Mucosa of gallbladder (tissue), 1 donor: Measurements from ENCODE around the gene TNPO3. TPM values are rescaled to one million over a fixed set of nuclear protein-coding genes. Genes with fewer than 3 reads are reported as not detected.

Source experiments
- DNase-seq: peaks from one replicate; pipeline ENCODE4 v3.0.0-alpha.2; 2020; ENCODE audit warnings: low spot score
- total RNA-seq: library from RNA; stranded (reverse); gene quantifications from one replicate; pipeline ENCODE4 v1.2.1, GENCODE V29; 2021
- donor health status: DM: no; HTN: no; CAD: no.

TNPO3 gene
- total RNA-seq: 44.0 TPM

- DNase-seq: peak; percentile 93
Measured at GRCh38 chr7:129054438-129055293, at the start of gene TNPO3. TSS of gene TNPO3 (minus strand) at chr7:129055111. CDS start at chr7:129054770, 341 bp downstream.

DNA sequence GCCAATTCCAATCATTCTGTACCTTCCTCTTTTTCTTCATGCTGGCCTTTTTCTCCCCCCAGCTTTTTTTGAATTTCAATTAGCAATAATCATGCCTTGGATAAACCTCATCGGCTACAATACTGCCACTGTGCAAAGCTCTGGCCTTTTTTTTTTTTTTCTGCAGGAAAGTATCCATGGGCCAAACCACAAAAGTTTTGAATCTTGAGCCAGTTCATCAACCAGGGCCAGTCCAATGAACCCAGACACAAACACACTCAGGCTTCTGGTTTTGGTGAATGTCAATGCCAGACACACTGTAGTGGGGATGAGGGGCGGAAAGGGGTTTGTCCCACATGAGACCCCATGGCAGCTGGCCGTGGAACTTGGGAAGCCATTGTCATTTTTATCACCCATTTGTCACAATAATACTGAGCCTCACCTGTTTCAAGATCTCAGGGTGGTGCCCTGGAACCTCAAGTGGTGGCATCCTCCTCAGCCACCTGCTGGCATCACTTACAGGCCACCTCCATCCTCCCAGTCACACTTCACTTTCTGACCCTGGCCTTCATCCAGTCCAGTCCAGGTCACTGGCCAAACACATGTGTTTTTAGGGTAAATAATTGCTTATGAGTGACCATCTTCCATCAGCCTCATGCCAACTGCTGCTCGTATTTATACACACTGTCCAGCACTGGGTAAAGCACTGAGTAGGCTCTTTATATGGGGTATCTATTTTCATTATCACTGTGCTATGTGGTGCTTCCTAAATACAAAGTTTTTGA is 48.8 kb upstream of the TNPO3 start:
- DNase-seq: no peak

DNA sequence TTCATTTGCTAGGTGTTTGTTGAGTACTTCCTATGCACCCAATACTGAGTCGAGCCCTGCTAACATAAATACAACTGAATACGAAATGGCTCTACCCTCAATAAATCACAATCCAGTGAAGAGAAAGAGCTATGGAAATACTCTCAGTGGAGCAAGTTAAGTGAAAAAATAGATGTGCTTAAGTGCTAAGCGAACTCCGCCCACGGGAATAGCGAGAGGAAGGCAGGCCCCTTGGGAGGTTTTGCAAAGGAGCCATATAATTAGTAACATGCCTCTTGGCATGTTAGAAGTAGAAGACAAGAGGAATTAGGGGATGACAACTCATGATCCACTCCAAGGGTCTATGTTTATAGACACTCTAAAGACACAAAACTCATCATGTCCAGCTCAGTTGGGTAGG is 46.8 kb upstream of the TNPO3 start:
- no peak for DNase-seq

- DNase-seq: no peak
Measured at GRCh38 chr7:129100827-129101166, 45.9 kb upstream of the TNPO3 start.

DNA sequence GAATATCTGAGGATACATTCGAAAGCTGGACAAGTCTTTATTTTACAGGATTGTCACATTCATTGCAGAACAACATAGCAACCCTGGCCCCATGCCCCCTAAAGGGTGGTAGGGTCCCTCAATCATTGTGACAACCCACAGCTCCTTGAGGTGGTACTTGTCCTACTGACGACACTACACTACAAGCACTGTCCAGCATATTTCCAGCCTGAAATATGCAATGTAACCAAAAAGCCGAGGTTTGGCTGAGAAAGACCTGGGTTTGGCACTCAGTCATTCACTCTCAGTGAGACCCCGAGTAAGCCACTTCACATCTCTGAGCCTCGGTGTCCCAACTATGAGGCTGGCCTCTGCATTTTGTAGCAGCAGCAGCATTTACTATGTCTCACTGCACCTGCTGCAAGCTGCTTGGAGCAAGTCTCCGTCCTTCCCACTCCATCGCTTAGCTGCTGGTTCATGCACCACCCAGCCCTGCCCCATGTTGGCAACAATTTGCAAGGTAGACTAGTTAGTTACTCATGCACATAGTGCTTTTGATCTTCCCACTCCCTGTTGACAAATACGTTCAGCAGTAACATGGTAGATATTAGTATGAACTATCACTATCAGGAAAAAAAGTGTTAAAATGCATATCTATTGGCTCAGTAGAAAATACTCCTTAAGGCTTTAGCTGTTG is 43.6 kb upstream of the TNPO3 start:
- DNase-seq: no peak

- no peak for DNase-seq
Measured at GRCh38 chr7:129095258-129095657, 40.3 kb upstream of the TNPO3 start.

- DNase-seq: no peak
Measured at GRCh38 chr7:129094501-129094900, 39.6 kb upstream of the TNPO3 start.

- DNase-seq: no peak
Measured at GRCh38 chr7:129093867-129094456, 39.1 kb upstream of the TNPO3 start.

DNA sequence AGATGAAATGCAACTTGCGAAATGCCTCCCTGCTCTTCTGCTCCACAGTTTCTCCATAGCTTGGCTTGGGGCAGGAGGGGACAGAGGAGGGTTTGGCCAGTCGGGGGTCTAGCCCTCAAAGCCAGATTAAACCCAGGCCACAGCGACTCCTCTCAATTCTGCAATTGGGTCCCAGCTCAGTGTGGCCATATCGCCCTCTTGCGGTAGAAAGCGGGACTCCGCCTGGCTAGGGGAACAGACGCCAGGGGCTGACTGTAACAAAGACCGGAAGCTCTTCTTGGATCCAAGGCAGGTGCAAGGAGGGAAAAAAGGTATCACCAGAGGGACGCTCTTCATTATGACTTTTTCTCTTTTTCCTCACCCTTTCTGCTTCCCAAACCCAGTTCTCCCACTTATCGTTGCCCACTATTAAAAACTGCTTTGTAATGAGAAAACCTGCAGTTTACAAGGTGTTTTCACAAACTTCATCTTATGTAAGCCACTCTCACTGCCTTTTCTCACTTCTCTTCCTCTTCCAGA is 36.6 kb upstream of the TNPO3 start:
- DNase-seq: peak; percentile 85

DNA sequence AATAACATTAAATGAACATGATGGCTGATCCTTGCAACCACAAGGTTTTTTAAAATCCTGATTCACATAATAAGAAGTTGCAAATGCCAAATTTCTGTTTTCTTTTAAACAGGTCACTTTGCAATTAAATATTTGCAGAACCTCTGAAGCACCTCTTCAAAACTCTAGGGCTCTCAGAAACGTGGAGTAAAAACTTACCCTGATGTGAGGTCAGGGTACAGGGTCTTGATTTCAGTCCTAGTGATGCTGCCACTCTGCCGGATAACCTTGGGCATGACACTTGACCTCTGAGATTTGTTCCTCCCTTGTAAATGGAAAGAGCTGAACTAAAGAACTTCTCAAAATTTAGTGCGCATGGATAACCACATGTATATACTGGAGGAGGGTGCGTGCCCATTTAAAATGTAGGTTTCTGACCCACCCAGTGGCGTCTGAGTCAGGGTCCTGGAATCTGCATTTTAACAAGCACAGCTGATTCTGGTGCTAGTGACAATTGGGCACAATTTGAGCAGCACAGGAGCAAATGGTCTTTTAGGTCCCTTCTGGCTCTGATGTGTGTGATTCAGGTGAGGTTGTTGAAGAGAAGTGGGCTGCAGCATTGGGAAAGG is 35.5 kb upstream of the TNPO3 start:
- DNase-seq: no peak

DNA sequence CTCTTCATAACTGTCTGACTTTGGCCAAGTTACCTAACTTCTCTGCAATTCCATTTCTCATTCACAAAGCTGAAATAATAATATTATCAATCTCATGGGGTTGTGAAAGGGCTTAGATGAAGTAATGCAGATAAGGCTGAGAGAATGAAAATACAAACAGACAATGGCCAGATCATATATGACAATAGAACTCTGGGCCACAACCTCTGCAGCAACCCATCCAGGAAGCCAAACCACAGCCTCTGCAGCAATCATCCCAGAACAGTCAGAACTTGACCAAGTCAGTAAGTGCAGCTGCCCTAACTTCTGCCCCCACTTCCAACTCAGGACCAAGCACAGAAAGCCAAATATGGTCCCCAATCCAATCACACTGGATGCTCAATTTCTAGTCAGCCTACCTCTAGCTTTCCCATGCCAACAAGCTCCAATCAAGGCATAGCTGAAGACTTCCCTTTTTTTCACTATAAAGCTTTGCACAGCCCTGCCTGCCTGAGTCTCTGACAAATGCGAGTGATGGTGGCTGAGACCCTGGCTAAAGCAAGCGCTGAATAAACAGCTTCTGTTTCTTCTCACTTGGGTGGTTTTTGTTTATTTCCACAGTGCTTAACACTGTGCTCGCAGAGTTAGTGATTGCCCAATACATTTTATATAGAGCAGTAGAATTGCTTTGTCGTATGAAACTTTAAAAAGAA is 34.8 kb upstream of the TNPO3 start:
- DNase-seq: no peak

GRCh38 chr7:129084801-129085551 is 30.1 kb upstream of the TNPO3 start:
- no peak for DNase-seq

GRCh38 chr7:129083525-129083924 is 28.6 kb upstream of the TNPO3 start:
- no peak for DNase-seq

DNA sequence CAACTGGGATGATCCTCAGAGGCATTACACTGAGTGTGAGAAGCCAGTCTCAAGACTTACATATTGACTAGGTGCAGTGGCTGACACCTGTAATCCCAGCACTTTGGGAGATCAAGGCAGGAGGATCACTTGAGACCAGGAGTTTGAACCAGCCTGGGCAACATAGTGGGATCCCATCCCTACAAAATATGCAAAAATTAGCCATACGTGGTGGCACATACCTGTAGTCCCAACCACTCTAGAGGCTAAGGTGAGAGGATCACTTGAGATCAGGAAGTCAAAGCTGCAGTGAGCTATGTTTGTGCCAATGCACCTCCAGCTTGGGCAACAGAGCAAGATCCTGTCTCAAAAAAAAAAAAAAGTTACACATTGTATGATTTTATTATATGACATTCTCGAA is 23.5 kb upstream of the TNPO3 start:
- no peak for DNase-seq

DNA sequence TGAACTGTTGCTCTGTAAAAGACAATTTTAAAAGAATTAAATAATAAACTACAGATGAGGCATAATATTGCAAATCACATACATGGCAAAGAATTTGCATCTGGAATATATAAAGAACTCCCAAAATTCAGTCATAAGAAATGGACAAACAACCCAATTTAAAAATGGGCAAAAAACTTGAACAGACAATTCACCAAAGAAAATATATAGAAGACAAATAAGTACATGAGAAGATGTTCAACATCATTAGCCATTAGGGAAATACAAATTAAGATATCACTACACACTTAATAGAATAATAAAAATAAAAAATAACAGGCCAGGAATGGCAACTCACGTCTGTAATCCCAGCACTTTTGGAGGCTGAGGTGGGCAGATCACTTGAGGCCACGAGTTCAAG is 22.0 kb upstream of the TNPO3 start:
- no peak for DNase-seq

- no peak for DNase-seq
Measured at GRCh38 chr7:129074994-129075393, 20.1 kb upstream of the TNPO3 start.

DNA sequence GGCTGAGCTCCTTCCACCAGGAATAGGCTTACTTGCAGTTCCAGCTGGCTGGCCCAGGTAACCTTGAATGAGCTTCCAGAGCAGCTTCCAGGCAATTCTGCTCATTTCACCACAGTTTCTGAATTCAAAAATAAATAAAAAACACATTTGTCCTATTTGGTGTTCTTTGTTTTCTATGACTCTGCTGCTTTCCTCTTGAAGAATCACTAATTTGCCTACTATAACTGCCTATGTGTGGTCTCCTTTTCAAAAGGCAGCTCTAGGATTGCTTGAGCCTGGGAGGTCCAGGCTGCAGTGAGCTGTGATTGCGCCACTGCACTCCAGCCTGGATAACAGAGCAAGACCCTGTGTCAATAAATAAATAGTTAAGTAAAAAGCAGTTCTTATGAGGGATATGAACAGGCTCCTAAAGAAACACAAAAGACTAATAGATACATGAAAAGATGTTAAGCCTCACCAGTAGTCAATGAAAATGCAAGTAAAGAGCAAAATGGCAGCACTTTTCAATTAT is 19.5 kb upstream of the TNPO3 start:
- no peak for DNase-seq

GRCh38 chr7:129073738-129074137 is 18.8 kb upstream of the TNPO3 start:
- no peak for DNase-seq

DNA sequence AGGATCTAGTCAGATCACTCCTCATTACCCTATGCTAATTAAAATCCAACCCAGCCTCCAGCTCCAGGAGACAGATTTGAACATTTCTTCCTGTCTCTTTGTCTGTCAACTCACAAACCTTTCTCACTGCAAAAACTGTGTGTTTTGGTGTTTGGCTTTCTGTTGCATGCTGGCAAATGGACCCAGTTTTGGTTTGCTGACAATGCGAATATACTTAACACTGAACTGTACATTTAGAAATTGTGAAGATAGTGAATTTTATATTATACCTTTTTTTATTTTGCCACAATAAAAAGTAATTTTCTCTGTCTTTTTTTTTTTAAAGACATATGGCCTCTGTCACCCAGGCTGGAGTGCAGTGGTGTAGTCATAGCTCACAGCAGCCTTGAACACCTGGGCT is 18.3 kb upstream of the TNPO3 start:
- no peak for DNase-seq

GRCh38 chr7:129072479-129073011 is 17.6 kb upstream of the TNPO3 start:
- DNase-seq: no peak
